AG04450 (cell line): ENCODE measurements around the gene SORBS2. TPM values are rescaled to one million over a fixed set of nuclear protein-coding genes. Genes with fewer than 3 reads are reported as not detected.
"Not testable (repeated sequence)": the region's sequence is repeated elsewhere in the genome, so short reads cannot be mapped to it uniquely, and the experiment has no call there.

ENCODE experiments used
- CTCF ChIA-PET: fragments of 300-600, 350-600 bp; formaldehyde crosslinking; extraction: SDS; loops from one replicate; lab custom pipeline; 2022; ENCODE audit warnings: antibody characterized with exemption, inconsistent platforms; lab: Charles Lee
- POLR2A ChIA-PET: fragments of 350-600 bp; formaldehyde crosslinking; extraction: SDS; loops from one replicate; lab custom pipeline; 2021; ENCODE audit warnings: antibody characterized with exemption, inconsistent platforms; lab: Yijun Ruan, JAX
- DNase-seq: peaks from one replicate; pipeline ENCODE4 v3.0.0-alpha.2; 2011; ENCODE audit warnings: low read depth, low spot score
- H3K27ac ChIP-seq: one replicate; pipeline ENCODE4 v1.5.1; 2012; ENCODE audit warnings: low read depth, low read length, control low read depth
- H3K27me3 ChIP-seq: one replicate; pipeline ENCODE4 v1.6.0; 2012; ENCODE audit warnings: low read length; ENCODE audit not compliant: control insufficient read depth, insufficient read depth
- H3K4me3 ChIP-seq: 2 replicates; pipeline ENCODE4 v1.5.1; 2011; ENCODE audit warnings: mild to moderate bottlenecking, low read depth, low read length, control low read depth
- H3K9me3 ChIP-seq: 2 replicates; pipeline ENCODE4 v1.5.1; 2012; ENCODE audit warnings: low read length; ENCODE audit not compliant: control insufficient read depth, insufficient read depth
- polyA plus RNA-seq: library from polyadenylated mRNA; depleted of rRNA; stranded (reverse); fragments of >200 nt; gene quantifications from 2 replicates; pipeline ENCODE4 v1.2.3, GENCODE V29; 2011
- TF ChIP-seq, protein P1 (sequence below): IDR thresholded peaks from 2 replicates; pipeline ENCODE4 v1.5.1; 2011; ENCODE audit warnings: low read depth, low read length, control low read depth, inconsistent platforms

Gene SORBS2
- polyA plus RNA-seq, 1 experiment = not detected

DNA sequence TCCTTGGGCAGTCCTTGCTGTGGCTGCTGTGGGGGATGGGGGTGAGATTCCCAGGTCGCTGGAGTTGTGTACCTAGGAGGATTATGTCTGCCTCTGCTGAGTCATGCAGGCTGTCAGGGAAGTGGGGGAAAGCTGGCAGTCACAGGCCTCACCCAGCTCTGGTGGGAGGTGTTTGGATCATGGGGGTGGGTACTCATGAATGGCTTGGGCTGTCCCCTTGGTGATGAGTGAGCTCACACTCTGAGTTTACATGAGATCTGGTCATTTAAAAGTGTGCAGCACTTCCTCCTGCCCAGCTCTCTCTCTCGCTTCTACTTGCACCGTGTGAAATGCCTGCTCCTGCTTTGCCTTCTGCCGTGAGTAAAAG, 252.1 kb downstream of the SORBS2 start:
- CTCF ChIA-PET = interaction anchor here (0.6 kb wide), 1 partner anchor 910 kb away, joined by 4 read pairs; the partner anchor contains the start of genes CASP3 and PRIMPOL
- Histone ChIP-seq H3K4me3 (no peak overlapping the region), H3K9me3 (0 out of 2 replicates have a peak, but pooled peaks cover 3% of the 10 kb centered on the region), H3K27me3 (no peaks in the 10 kb centered on the region), H3K27ac (no peak overlapping the region)
- TF ChIP-seq, protein P1, sequence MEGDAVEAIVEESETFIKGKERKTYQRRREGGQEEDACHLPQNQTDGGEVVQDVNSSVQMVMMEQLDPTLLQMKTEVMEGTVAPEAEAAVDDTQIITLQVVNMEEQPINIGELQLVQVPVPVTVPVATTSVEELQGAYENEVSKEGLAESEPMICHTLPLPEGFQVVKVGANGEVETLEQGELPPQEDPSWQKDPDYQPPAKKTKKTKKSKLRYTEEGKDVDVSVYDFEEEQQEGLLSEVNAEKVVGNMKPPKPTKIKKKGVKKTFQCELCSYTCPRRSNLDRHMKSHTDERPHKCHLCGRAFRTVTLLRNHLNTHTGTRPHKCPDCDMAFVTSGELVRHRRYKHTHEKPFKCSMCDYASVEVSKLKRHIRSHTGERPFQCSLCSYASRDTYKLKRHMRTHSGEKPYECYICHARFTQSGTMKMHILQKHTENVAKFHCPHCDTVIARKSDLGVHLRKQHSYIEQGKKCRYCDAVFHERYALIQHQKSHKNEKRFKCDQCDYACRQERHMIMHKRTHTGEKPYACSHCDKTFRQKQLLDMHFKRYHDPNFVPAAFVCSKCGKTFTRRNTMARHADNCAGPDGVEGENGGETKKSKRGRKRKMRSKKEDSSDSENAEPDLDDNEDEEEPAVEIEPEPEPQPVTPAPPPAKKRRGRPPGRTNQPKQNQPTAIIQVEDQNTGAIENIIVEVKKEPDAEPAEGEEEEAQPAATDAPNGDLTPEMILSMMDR = no peak
- DNase-seq = no peak
- POLR2A ChIA-PET = no interaction called here

DNA sequence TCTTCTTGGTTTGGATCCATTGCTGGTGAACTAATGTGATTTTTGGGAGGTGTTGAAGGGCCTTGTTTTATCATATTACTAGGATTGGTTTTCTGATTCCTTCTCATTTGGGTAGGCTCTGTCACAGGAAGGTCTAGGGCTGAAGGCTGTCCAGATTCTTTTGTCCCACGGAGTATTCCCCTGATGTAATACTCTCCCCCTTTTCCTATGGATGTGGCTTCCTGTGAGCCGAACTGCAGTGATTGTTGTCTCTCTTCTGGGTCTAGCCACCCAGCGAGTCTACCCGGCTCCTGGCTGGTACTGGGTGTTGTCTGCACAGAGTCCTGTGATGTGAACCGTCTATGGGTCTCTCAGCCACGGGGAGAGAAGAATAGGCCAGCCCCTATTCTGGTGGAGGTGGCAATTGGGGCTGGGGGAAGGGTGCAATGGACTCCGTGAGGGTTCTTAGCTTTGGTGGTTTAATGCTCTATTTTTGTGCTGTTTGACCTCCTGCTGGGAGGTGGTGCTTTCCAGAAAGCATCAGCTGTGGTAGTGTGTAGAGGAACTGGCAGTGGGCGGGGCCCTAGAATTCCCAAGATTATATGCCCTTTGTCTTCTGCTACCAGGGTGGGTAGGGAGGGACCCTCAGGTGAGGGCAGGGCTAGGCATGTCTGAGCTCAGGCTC, 252.6 kb downstream of the SORBS2 start:
- POLR2A ChIA-PET, H3K27me3 ChIP-seq, H3K4me3 ChIP-seq, DNase-seq, H3K27ac ChIP-seq, H3K9me3 ChIP-seq: not testable (repeated sequence)
- CTCF ChIA-PET = interaction anchor here (0.6 to 1.2 kb wide), 2 partner anchors 38 to 107 kb away, joined by 3 read pairs; no protein-coding TSS in a partner anchor

DNA sequence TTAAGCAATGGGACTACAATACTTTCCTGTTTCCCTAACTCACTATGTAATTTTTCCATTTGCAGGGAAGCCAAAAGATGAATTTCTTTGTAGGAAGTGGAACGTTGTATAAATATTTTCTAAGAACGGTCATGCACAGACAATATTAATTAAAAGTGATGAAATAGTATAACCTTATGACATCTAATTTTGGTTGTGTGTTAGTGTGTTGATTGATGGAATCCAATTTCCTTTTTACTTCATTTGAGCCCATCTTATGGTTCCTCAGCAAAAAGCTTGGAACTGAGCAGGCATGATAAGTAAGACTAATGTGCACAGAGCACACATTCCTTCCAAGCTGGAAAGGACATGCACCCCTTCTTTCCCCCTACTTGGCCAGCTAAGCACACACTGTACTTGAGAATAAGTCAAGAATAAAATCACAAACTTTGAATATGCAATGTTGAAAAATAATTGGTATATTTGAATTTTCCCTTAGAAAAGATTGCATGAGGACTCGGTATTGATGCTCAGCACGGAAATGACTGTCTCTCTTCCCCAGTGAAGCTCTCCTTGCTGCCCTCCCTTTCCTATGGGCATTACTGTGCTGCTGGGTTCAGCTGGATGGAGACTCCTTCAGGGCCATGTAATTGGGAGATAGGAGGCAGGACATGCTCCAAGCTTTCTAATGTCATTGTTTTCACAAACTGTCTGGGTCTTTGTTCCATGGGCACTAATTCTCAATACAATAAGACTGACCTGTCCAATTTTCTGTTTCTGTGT, 257.4 kb downstream of the SORBS2 start:
- CTCF ChIA-PET = no interaction called here
- TF ChIP-seq, protein P1 = no peak
- H3K4me3 ChIP-seq = no peak overlapping the region
- no peak for DNase-seq
- no peak overlapping the region for H3K27ac ChIP-seq
- no peaks in the 10 kb centered on the region for H3K9me3 ChIP-seq
- POLR2A ChIA-PET = no interaction called here
- H3K27me3 ChIP-seq = peaks cover 3% of the 10 kb centered on the region

DNA sequence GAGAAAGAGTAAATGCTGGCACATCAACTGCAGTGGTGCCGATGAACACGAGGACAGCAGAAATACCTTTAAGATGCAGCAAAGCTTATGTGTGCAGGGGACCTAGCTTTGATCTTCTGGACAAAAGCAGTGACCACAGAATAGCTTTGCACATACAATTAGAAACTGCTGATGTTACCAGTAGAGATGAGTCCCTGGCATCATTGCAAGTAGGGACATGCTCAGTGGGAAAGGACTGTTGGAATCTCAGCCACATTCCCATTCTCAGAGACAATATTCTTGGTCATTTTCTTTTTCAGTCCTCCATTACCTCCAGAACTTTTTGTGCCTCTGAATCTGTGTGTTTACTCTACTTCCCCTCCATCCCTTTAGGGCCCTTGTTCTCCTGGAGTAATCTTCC, 259.7 kb downstream of the SORBS2 start:
- Histone ChIP-seq H3K4me3 (no peak overlapping the region), H3K27me3 (peaks cover 3% of the 10 kb centered on the region), H3K9me3 (no peaks in the 10 kb centered on the region), H3K27ac (no peak overlapping the region)
- ChIA-PET POLR2A (no interaction called here), CTCF (interaction anchor here (0.6 kb wide), 1 partner anchor 40 kb away, joined by 3 read pairs; no protein-coding TSS in a partner anchor)
- TF ChIP-seq, protein P1 = no peak
- no peak for DNase-seq

DNA sequence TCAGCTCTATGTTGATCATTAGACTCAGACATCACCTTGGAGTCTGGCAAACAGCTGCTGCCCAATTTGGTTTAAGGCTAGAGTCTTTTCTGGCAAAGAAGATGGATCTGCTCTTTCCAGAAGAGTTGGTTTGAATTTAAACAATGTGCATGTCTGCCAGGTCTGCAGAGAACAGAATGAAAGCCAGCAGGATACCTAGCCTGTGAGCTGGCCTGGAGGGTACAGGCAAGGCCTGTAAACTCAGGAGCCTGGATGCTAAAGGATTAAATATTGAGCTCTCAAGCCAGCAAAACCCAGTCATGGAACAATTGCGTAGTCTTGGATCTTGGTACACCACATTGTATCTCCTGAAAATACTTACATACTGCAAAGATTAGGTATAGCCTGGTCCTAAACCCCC, 261.1 kb downstream of the SORBS2 start:
- ChIA-PET CTCF (interaction anchor here (0.5 kb wide), 1 partner anchor 15 kb away, joined by 5 read pairs; no protein-coding TSS in a partner anchor), POLR2A (no interaction called here)
- no peak overlapping the region for H3K27ac ChIP-seq
- DNase-seq = no peak
- H3K4me3 ChIP-seq = no peak overlapping the region
- peaks cover 3% of the 10 kb centered on the region for H3K27me3 ChIP-seq
- H3K9me3 ChIP-seq = no peaks in the 10 kb centered on the region
- TF ChIP-seq, protein P1 = no peak
